Skin of body (tissue), 2 donors: ENCODE results near the gene SLC22A7. TPM values are rescaled to one million over a fixed set of nuclear protein-coding genes. Genes with fewer than 3 reads are reported as not detected.

Source experiments
- DNase-seq: peaks from one replicate; lab custom pipeline; 2025; lab: John Stamatoyannopoulos, UW
- total RNA-seq: library from RNA; depleted of rRNA; stranded (reverse); fragments of >200 nt; gene quantifications from one replicate; pipeline ENCODE4 v1.2.3, GENCODE V29; 2014

The SLC22A7 gene
- total RNA-seq, 1 donor from 2014 or later: not detected

GRCh38 chr6:43282636-43283513 lies 15.2 kb upstream of the SLC22A7 start:
- no peak for DNase-seq

DNA sequence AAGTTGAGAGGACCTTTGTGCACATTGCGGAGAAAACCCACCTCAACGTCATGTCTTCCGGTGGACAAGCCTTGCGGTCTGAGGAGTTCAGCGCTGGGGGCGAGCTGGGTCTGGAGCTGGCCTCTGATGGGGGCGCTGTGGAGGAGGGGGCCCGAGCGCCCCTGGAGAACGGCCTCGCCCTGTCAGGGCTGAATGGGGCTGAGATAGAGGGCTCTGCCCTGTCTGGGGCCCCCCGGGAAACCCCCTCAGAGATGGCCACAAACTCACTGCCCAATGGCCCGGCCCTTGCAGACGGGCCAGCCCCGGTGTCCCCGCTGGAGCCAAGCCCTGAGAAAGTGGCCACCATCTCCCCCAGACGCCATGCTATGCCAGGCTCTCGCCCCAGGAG lies 14.6 kb upstream of the SLC22A7 start:
- no peak for DNase-seq

GRCh38 chr6:43283905-43284304 lies 14.2 kb upstream of the SLC22A7 start:
- DNase-seq: no peak

DNA sequence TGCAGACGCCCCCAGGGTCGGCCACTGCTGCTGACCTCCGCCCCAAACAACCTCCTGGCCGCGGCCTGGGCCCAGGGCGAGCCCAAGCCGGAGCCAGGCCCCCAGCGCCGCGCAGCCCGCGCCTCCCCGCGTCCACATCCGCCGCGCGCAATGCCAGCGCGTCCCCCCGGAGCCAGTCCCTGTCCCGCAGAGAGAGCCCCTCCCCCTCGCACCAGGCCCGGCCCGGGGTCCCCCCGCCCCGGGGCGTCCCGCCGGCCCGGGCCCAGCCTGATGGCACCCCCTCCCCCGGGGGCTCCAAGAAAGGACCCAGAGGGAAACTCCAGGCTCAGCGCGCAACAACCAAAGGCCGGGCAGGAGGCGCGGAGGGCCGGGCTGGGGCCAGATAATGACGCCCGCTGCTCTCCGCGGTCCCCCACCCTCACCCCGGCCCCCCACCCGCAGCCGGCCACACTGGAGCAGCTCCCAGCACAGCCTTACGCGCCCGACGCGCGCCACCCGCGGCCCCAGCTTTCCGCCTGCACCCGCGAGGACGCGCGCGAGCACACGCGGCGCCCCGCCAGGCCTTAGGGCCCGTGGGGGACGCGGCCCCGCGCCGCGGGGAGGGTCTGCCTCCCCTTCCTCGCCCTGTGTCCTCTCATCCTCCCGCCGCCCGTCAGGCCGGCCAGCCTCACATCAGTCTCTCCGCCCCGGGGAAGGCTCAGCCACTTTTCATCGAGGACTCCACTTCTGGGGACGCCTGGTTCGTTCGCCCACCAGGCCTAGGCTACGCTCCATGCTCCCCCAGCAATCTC lies 12.9 kb upstream of the SLC22A7 start:
- no peak for DNase-seq

GRCh38 chr6:43285832-43286231 lies 12.2 kb upstream of the SLC22A7 start:
- DNase-seq: no peak

DNA sequence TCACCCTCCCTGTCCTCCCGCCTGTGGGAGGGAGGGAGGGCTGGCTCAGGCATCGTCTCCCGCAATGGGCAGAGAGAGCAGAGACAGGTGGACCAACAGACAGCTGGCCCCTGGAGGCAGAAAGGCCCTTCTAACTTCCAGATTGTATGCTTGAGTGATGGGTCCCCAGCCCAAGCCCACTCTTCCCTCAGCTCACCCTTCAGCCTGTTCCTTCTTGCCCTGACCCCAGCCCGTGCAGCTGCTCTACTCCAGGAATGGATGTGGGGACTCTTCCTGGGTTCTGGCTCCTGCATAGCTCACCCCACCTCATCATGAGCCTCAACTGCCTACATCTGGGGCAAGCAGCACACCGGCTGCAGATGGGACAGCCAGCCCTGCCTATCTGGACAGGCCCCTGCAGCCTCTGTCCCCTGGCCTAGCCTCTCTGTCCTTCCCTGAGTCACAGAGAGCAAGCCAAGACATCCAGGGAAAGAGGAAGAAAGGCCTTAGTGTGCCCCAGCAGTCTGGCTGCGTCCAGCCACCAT lies 11.5 kb upstream of the SLC22A7 start:
- DNase-seq: no peak

- no peak for DNase-seq
Observed at GRCh38 chr6:43286980-43287716, 10.9 kb upstream of the SLC22A7 start.

GRCh38 chr6:43287717-43288679 lies 10.1 kb upstream of the SLC22A7 start:
- no peak for DNase-seq

GRCh38 chr6:43290339-43290904 lies 7.6 kb upstream of the SLC22A7 start:
- DNase-seq: no peak

DNA sequence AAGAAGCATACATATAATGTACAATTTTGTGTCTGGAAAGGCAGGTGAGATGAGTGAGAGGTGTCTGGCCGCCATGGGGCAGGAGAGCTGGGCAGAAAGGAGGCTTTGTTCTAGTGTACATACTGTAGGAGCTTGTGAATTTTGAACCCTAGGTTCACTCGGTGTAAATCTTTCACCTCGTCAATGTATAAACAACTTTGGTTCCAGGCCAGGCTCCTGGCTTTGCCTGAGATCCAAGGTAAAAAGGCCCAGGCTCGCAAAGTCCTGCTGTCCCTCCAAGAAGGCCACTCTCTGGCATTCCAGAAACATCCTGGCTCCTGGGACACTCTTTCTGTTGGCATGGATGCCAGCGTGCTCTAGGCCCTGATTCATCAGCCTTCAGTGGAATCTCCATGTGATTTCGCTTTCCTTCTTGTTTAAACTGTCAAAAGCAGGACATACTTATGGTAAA lies 7.1 kb upstream of the SLC22A7 start:
- DNase-seq: no peak

- DNase-seq: no peak
Observed at GRCh38 chr6:43291708-43292107, 6.4 kb upstream of the SLC22A7 start.

- no peak for DNase-seq
Observed at GRCh38 chr6:43292341-43292740, 5.7 kb upstream of the SLC22A7 start.

DNA sequence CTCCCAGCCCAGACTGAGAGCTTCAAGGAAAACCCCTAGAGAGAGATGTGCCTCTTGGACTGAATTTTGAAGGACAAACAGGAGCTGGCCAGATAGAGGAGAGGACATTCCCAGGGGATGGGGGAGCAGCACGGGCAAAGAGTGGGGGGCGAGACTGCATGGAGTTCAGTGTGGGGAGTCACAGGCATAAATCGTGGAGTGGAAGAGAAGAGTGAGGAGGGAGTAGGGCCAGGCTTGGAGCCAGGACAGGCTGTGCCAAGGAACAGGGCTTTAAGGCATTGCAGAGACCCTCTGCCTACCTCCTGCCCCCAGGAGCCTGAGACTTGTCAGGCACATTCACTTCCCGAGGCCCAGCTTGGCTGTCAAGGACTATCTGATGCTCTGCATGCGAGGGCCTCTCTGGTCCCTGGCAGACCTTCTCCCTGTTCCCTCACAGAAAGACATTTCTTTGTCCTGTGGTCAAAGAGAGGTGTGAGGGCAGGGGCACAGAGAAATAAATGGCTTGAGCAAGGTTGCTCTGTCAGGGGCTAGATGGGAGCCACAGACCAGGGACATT lies 5.2 kb upstream of the SLC22A7 start:
- DNase-seq: no peak

GRCh38 chr6:43293698-43294097 lies 4.4 kb upstream of the SLC22A7 start:
- no peak for DNase-seq

DNA sequence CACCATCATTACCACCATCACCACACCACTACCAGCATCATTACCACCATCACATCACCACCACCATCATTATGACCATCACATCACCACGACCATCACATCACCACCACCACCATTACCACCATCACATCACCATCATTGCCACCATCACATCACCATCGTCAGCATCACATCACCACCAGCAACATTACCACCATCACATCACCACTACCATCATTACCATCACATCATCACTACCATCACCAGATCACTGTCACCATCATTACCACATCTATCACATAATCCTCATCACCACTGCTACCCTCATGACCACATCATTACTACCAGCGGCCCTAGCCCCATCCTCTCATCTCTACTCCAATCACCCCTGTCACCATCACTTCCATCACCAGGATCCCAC lies 3.5 kb upstream of the SLC22A7 start:
- no peak for DNase-seq

- no peak for DNase-seq
Observed at GRCh38 chr6:43295456-43295855, 2.6 kb upstream of the SLC22A7 start.

DNA sequence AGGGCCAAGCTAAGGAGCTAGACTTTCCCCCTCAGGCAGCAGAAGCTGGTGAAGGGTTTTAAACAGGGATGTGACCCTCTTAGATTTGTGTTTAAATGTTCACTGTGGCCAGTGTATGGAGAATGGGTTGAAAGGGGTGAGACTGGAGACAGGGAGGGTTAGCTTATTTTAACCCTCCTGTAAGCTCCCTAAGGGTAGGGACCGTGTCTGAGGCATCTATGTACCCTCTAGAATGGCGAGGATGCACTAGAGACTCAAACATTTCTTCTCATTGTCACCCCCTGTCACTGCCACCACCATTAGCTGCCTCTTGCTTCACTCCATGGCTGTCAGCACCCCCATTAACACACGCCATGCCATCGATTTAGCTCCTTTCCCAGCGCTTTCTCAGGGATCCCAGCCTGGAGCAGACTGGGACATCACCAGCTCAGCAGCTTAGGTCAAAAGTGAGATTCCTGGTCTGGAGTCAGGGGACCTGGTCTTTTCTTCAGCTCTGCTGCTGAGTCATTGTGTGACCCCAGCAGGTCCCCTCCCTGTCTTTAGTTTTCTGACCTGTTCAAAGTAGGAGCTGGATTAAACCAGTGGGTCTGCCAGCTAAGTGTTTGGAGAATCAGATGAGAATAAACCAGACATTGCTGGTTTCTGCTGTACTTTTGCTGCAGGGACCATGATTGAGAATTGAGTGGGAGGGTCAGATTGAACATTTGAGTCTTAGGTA lies 1.1 kb upstream of the SLC22A7 start:
- no peak for DNase-seq

DNA sequence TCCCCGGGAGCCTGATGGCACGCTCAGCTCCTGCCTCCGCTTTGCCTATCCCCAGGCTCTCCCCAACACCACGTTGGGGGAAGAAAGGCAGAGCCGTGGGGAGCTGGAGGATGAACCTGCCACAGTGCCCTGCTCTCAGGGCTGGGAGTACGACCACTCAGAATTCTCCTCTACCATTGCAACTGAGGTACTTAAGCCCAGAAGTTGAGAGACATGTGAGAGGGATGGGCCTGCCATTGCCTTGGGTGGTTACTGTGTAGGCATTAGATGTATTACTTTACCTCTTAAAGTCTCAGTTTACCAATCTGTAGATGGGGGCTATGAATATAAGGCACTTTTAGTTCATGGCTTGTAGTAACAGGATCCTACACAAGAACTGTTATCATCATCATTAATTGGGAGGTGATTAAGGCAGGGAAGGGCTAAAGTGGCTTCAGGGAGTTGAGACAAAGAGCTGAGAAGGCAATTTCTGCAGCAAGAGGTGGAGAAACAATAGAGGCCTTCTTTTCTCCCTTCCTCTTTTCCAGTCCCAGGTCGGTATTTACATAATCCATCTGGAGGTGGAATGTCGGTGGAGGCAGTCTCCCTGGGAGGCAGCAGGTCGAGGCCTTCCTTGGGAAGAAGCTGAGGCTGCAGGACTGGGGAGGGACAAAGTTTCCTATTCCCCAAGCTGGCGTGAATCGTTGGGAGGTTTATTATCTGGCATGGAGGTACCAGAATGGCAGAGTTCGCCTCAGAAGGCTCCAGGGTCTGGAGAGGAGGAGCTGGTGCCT lies 691 bp downstream of the SLC22A7 start:
- no peak for DNase-seq
